Stimulated activated CD4-positive, alpha-beta T cell treated with anti-CD3 and anti-CD28 coated beads, Interleukin-1b, Interleukin-23, amount 100 ng/mL, for 4 hours (primary cell): ENCODE measurements around the gene ADGRE3.
"Not testable (repeated sequence)": the region's sequence is repeated elsewhere in the genome, so short reads cannot be mapped to it uniquely, and the experiment has no call there.

Experiments used
- DNase-seq, 2 donors: peaks; one replicate each; pipeline ENCODE4 v3.0.0-alpha.2; 2020; ENCODE audit warnings: low read depth in 2 of 2

The ADGRE3 gene

DNA sequence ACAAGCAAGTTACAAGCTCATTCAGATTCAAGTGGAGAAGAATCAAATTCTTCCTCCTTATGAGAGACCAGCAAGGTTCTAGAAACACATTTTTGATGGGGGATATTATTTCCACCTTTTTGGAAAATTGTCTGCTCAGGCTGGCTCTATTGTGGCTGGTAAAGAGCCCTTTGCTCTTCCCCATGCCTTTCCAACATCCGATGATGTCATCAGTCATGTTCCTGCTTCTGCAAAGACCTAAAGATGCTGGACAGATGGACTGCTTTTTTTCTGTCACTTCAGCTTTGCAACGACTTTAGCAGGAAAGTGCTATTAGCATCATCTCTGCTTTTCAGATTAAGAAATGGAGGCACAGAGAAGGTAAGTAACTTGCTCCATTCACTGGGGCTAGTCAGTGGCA is 4.2 kb downstream of the ADGRE3 start:
- DNase-seq: no peak

DNA sequence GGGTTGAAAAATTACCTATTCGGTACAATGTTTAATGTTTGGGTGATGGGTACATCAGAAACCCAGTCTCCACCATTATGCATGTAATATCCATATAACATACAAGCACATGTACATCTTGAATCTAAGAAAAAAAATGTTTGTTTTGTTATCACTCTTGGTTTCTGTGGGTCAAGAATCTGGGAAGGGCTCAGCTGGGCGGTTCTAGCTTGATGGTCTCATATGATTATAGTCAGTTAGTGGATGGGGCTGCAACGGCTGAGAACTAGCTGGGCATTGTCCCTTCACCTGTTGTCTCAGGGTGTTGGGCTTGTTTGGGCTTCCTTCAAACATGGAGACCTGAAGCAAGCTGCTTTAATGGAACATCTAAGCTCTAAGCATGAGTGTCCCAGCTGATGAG is 4.7 kb downstream of the ADGRE3 start:
- DNase-seq: no peak

DNA sequence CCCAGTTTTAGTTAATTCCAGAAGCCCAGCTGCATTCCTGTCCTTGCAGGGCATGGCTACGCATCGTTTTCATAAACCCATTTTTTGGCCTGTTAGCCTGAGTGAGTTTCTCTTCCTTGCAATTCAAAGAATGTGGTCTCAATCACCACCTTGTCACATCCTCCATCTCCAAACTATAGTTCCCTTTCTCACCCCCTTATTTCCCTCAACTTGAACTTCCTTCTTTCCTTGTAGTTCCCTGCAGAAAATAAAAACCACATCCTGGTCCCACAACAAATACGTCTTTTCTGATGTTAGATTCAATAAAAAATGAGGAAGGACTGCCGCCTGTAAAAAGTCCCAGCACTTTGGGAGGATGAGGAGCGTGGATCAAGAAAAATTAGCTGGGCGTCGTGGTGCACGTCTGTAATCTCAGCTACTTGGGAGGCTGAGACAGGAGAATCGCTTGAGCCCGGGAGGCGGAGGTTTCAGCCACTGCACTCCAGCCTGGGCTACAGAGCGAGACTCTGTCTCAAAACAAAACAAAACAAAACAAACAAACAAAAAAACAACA is 13.2 kb downstream of the ADGRE3 start:
- no peak for DNase-seq

DNA sequence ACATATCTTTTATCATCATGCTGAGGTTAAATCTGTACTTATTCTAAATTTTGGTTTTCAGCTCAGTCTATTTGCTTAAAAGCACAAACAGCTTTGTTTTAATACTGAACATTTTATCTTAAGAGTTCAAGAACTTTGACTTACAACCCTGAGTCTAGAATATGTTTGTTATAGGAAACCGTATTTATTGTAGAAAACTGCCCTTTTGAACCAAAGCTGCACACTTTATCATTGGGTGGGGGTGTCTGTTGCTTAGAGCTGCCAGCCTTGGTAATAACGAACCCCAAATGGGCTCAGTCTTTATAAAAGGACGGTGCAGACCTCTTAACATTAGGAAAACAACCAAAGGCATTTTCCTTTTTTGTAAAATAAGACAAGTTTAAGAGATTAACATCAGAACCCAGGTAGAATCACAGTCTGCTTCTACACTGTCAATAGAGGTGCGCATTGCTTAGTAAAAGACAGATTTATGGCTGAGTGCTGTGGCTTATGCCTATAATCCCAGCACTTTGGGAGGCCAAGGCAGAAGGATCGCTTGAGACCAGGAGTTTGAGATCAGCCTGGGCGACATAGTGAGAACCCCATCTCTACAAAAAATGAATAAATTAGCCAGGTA is 14.7 kb downstream of the ADGRE3 start:
- no peak for DNase-seq

DNA sequence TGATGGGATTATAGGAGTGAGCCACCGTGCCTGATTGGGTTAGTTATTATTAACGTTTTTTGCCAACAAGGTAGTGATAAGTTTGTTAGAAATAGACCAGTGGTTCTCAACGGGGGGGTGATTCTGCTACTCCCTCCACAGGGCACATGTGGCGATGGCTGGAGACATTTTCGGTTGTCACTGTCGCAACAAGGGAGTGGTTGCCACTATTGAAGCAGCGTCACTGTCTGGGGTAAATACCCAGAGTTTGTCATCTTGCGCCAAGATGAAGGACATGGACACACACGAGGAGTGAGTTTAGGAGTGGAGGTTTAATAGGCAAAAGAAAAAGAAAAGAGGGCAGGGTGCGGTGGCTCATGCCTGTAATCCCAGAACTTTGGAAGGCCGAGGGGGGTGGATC is 18.9 kb downstream of the ADGRE3 start:
- no peak for DNase-seq

DNA sequence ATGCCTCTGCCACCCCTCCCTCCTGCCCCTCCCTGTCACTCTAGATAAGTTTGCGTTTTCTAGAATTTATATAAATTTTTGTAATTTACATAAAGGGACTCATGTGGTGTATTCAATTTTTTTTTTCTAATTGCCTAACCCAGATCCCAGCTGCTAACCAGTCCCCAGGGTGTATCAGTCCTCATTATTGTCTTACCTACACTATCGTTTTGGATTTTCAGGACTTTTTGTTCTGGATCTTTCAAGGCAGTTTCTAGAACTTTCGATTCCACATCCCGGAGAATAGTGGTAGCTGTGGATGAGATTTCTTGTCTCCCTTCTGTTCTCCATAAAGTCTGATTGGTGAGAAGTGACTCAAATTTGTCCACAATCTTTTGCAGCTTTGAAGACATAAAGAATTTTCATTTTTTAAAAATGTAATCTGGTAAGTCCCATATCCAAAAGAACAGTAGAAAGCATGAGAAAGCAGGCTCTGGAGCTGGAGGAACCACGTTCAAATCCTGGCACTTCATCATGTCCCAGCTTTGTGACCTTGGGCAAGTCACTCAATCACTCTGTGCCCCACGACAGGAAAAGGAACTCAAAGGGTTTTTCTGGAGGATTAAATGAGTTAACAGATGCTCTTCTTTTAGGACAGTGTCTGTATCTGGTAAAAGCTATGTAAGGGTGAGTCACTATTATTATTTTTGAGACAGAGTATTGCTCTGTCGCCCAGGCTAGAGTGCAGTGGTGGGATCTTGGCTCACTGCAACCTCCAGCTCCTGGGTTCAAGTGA is 19.7 kb downstream of the ADGRE3 start:
- DNase-seq: no peak

DNA sequence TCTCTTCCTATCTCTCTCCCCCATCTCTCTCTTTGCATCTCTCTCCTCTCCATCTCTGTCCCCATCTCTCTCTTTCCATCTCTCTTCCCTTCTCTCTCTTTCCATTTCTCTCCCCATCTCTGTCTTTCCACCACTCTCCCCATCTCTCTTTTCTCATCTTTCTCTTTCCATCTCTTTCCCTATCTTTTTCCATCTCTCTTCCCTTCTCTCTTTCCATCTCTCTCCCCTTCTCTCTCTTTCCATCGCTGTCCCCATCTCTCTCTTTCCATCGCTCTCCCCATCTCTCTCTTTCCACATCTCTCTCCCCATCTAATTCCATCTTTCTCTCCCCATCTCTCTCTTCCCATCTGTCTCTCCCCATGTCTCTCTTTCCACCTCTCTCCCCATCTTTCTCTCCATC is 24.5 kb downstream of the ADGRE3 start:
- DNase-seq: no peak

DNA sequence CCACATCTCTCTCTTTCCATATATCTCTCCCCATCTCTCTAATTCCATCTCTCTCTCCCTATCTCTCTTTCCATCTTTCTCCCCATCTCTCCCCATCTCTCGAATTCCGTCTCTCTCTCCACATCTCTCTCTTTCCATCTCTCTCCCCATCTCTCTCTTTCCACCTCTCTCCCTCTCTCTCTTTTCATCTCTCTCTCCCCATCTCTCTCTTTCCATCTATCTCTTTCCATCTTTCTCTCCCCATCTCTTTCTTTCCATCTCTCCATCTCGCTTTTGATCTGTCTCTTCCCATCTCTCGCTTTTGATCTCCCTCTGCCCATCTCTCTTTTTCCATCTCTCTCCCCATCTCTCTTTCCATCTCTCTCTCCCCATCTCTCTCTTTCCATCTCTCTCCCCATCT is 25.6 kb downstream of the ADGRE3 start:
- DNase-seq: no peak

DNA sequence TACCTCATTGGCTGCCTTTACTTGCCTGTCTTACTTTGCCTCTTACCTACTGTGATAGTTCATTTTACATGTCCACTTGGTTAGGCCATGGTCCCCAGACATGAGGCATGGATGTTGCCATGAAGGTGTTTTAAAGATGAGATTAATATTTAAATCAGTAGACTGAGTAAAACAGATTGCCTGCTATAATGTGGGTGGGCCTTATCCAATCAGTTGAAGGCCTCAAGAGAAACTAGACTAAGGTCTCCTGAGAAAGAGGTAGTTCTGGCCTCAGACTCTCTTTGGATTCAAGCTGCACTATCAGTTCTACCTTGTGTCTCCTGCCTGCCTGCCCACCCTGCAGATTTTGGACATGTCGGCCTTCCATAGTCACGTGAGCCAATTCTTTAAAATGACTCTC is 26.1 kb downstream of the ADGRE3 start:
- DNase-seq: no peak

DNA sequence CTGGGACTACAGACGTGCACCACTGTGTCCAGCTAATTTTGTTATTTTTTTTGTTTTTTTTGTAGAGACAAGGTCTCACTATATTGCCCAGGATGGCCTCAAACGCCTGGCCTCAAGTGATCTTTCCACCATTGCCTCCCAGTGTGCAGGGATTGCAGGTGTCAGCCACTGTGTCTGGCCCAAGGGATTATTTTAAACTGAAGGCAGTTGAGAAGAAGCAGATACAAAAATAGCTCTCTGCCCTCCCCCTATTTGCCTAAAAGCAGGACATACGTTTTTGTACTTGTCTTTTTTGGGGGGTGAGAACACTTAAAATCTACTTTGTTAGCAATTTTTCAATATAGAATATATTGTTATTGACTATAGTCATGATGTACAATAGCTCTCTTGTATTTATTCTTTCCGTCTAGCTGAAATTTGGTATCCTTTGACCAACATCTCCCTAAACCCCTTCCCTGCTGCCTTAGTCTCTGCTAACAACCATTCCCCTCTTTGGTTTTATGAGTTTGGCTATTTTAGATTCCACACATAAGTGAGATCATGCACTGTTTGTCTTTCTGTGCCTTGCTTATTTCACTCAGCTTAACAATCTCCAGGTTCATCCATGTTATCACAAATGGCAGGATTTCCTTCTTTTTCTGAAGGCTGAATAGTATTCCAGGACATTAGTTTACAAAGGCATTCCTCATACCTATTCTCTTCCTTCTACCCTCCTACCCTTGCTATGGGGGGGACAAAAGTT is 34.9 kb downstream of the ADGRE3 start:
- DNase-seq: no peak

DNA sequence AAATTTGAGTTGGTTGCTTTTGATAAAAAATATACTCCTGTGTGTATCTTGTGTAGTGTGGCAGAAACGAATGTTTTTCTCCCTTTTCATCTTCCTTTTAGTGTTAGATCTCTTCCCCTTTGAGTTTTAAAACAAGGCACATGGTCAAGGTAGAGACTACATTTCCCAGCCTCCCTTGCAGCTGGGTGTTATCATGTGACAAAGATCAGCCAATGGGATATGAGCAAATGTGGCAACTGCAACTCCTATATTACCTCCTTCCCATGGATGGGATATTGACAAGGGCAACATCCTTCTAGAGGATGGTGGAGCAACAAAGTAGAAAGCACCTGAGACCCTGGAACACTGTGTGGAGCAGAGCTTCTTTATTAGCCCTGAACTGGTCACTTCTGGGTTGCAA is 42.4 kb downstream of the ADGRE3 start:
- DNase-seq: no peak

DNA sequence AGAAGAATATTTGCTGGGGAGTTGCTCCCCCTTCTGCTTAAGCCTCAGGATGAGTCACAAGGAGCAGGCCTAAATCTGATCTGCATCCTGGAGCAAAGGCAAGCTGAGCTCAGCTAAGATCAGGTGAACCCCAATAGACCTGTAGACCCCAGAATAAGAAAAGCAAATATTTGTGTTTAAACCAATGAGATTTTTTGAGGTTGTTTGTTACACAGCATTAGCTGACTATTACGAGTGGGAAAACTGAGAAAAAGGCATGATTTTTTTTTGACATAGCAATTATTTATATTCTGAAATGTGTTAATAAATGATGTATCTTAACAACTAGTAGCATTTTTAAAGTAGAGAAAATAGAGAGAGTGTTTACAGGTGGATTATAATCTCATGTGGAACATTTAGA is 45.1 kb downstream of the ADGRE3 start:
- DNase-seq: no peak

DNA sequence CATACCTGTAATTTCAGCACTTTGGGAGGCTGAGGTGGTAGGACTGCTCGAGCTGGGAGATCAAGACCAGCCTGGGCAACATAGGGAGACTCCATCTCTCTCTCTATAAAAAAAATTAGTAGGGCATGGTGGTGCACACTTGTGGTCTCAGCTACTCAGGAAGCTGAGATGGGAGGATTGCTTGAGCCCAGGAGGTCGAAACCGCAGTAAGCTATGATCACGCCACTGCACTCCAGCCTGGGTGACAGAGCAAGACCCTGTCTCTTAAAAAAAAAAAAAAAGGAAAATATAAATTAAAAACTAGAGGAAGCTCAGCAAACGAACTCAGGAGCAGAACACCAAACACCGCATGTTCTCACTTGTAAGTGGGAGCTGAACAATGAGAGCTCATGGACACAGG is 50.2 kb downstream of the ADGRE3 start:
- not testable (repeated sequence) for DNase-seq

DNA sequence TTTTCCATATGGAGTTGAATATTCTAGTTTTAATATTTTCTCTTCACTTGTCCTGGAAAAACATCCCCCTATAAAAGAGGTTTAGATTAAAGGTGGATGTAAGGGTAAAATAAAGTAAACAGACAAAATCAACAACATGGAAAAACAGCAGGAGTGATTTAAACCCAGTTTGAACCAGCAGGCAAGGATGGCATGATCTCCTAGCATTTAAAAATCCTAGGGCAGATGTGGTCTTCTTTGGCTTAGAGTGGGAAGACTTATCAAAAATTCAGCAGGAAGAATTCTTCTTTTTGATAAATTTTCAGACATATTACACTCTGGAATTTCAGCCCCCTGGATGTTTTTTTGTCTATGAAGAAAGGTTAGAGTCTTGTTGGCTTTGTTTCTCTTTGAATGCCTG is 55.2 kb downstream of the ADGRE3 start:
- no peak for DNase-seq

DNA sequence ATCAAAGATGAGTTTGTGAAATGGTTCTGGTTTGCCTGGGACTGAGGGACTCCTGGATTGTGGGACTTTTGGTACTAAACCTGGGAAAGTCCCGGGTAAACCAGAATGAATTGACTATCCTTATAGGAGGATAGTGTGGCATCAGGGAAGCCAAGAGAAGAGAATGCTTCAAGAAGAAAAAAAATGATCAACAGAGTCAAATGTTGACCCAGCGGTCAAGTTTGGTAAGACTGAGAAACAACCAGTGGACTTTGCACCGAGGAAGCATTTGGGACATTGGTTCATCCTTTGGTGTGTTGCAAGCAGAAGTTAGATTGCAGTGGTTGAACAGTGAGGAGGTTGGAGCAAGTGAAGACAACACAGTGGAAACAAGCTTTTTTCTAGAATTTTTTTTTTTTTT is 58.2 kb downstream of the ADGRE3 start:
- DNase-seq: no peak

DNA sequence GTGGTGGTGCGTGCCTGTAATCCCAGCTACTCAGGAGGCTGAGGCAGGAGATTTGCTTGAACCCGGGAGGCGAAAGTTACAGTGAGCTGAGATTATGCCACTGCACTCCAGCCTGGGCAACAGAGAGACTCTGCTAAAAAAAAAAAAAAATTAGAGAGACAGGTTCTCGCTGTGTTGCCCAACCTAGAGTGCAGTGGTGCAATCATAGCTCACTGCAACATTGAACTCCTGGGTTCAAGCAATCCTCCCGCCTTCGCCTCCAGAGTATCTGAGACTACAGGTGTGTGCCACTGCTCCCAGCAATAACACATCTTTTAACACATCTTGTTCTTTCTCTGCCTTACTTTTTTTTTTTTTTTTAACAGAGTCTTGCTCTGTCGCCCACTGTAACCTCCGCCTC is 59.0 kb downstream of the ADGRE3 start:
- no peak for DNase-seq

DNA sequence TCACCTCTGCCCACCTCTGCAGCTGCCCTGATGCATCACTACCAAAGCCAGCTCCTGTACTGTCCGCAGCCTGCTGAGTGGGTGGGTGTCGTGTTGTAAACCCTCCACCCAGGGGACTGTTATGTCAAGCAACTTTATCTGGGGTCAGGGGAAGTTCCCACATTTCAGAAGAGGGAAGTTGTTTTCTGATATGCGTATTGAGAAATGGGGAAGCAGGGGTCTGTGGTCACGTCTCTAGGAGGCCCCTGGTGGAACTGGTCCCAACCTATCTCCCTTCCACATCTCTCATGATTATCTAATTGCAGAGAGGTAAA is 60.6 kb downstream of the ADGRE3 start:
- no peak for DNase-seq

DNA sequence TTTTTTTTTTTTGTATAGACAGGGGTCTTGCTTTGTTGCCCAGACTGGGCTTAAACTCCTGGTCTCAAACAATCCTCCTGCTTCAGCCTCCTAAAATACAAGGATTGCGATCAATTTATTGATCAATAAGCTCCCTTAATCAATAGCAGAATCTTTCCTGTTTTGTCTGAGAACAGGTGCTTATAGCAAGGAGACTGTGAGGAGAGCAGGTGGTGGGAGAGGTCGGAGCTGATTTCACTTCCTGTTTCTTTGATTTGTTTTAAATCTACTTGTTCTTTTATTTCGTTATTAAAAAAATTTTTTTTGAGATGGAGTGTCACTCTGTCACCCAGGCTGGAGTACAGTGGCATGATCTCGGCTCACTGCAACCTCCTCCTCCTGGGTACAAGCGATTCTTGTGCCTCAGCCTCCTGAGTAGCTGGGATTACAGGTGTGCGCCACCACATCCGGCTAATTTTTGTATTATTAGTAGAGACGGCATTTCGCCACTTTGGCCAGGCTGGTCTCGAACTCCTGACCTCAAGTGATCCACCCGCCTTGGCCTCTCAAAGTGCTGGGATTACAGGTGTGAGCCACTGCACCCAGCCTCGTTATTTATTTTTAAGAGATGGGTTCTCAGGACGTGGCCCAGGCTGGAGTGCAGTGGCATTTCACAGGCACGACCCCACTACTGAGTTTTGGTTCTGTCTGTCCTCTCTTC is 61.1 kb downstream of the ADGRE3 start:
- DNase-seq: not testable (repeated sequence)

DNA sequence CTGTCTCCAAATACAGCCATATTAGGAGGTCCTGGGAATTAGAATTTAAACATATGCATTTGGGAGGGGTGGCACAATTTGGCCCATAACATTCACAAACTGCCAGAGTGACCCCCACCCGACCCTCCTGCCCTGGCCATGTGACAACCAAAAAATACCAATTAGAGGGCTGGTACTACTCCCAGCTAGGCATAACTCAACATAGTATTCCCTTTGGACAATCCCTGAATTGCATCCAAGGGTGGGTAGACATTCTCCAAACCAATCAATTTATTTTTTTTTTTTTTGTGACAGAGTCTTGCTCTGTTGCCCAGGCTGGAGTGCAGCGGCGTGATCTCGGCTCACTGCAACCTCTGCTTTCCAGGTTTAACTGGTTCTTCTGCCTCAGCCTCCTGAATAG is 62.0 kb downstream of the ADGRE3 start:
- DNase-seq: no peak

DNA sequence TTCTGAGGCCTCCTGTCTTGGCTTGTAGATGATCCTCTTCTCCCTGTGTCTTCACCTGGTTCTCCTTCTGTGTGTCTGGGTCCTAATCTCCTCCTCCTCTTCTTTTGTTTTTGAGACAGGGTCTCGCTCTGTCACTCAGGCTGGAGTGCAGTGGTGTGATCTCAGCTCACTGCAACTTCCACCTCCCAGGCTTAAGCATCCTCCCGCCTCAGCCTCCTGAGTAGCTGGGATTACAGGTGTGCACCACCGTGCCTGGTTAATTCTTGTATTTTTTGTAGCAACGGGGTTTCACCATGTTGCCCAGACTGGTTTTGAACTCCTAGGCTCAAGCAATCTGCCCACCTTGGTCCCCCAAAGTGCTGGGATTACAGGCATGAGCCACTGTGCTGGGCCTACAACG is 62.4 kb downstream of the ADGRE3 start:
- not testable (repeated sequence) for DNase-seq

DNA sequence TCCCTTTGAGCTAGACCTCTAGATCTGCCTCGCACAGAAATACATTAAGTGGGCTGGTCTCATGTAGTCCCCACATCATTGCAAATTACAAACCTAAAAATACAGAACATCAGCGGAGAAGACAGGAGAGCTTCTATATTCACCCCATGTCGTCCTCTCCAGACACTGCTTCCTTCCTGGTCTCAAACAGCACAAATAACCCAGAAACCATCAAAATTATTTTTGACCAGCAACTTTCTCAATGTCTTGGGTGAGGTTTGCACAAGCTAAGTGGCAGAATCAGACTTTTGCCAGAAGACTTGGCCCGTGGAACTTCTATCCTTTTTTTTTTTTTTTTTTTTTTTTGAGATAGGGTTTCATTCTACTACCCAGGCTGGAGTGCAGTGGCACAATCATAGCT is 63.6 kb downstream of the ADGRE3 start:
- no peak for DNase-seq

DNA sequence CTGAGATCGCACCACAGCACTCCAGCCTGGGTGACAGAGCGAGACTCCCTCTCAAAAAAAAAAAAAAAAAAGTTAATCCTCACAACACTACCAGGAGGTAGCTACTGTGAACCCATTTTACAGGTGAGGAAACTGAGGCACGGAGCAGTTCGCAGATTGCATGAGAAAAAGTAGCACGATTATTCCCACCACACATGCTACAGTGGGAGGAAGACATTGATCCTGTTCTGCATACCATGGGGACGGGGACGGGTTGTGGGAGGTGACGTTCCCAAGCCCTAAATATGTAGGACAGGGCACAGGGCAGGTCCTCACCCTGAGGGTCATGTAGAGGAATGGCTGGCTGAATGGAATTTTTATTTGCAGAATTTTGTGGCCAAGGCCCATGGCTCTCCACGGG is 68.0 kb downstream of the ADGRE3 start:
- DNase-seq: no peak
